Right cardiac atrium (tissue), 5 donors: ENCODE results near the gene PDE3A. TPM values are rescaled to one million over a fixed set of nuclear protein-coding genes. Genes with fewer than 3 reads are reported as not detected.
A peak's percentile ranks its signal among the peaks of the same experiment; 100 is the strongest.

ENCODE experiments used
- ATAC-seq, 2 donors: fragments of 200-7000 bp; cut with Tn5 transposase; one replicate each; pipeline versions ENCODE4 v1.8.0 to v1.9.1; 2020; ENCODE audit warnings: moderate library complexity in 2 of 2, mild to moderate bottlenecking in 1 of 2
- DNase-seq, 3 donors: peaks; one replicate each; pipeline ENCODE4 v3.0.0-alpha.2; 2020
- H3K27ac ChIP-seq: one replicate; pipeline ENCODE4 v1.5.1; 2013; ENCODE audit warnings: mild to moderate bottlenecking, low read length, control low read depth, moderate library complexity
- H3K27me3 ChIP-seq: one replicate; pipeline ENCODE4 v1.6.1; 2013; ENCODE audit not compliant: control insufficient read depth, insufficient read depth
- H3K4me1 ChIP-seq: one replicate; pipeline ENCODE4 v1.6.1; 2013; ENCODE audit warnings: low read length; ENCODE audit not compliant: control insufficient read depth, insufficient read depth
- H3K4me3 ChIP-seq: one replicate; pipeline ENCODE4 v1.5.1; 2013; ENCODE audit warnings: low read length, control low read depth
- H3K9me3 ChIP-seq: one replicate; pipeline ENCODE4 v1.6.1; 2013; ENCODE audit warnings: low read length; ENCODE audit not compliant: control insufficient read depth
- WGBS: extraction: QIAGEN DNeasy Blood & Tissue Kit; methylation state at CpG from one replicate; pipeline ENCODE4 v1.1.7; 2013; 5-methylcytosine and 5-hydroxymethylcytosine counted together
- intact Hi-C, 4 donors: fragments of 100-400 bp; cut with DNase I; formaldehyde crosslinking; loops; one replicate each; pipeline versions ENCODE4 v1.11.0 to v1.14.0; 2022 to 2023
- polyA plus RNA-seq: library from polyadenylated mRNA; stranded (reverse); fragments of 200-250 nt; gene quantifications from one replicate; pipeline ENCODE4 v1.2.3, GENCODE V29; 2013
- total RNA-seq, 4 donors: library from RNA; stranded (reverse); fragmentation: NEBNext Ultra II Directional; extraction: Animal tissue kit (Norgen Biotek cat#: 25700); gene quantifications; one replicate each; pipeline ENCODE4 v1.2.1, GENCODE V29; 2021
- donor health status: healthy with polysubstance abuse.
- donor health status: DM: no; HTN: yes; CAD: no.
- donor health status: DM: no; HTN: no; CAD: no.
- donor health status: DM: no; HTN: yes; CAD: no; lungs with severe emphysema.
- donor health status: DM: yes; HTN: yes; CAD: no.

PDE3A gene
- total and polyA plus RNA-seq, 5 donors: 29.9 to 156 (median 99.7) TPM

DNA sequence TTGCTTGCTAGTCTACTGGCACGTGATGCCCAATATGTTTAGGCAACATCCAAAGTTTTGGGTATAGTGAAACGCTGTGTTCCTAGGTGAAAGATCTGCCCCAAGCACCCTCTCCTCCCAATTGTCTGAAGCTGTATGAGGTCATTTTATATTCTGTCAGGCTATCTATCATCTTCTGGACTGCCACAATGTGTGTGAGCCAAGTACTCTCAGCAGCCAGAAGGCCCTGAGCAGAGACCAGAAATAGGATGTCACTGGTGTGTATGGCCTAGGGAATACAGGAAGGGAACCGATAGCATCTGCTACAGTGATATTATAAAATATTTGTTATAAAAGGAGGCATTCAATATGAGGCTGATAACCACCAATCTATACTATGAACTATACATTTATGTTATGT, 7.9 kb upstream of the PDE3A start:
- Histone ChIP-seq H3K27me3 (no peaks in the 10 kb centered on the region), H3K9me3 (no peaks in the 10 kb centered on the region), H3K27ac (peak overlapping the region; percentile 4), H3K4me3 (no peak overlapping the region), H3K4me1 (peaks cover 2% of the 10 kb centered on the region)
- no peak for DNase-seq
- WGBS: 78% methylated on average over 3 of the region's 3 CpGs
- ATAC-seq: peak in 1 of 2 donors; percentile 30
- intact Hi-C loops: loop anchor here in 1 of 4 donors (10.0 kb wide), 1 partner anchor 86 kb away; no protein-coding TSS in a partner anchor

- DNase-seq: no peak
- Histone ChIP-seq H3K9me3 (no peaks in the 10 kb centered on the region), H3K4me1 (peaks cover 2% of the 10 kb centered on the region), H3K27me3 (no peaks in the 10 kb centered on the region), H3K27ac (no peak overlapping the region), H3K4me3 (no peak overlapping the region)
- intact Hi-C loops: loop anchor here in 1 of 4 donors (10.0 kb wide), 1 partner anchor 87 kb away; no protein-coding TSS in a partner anchor
- WGBS: 94% methylated on average over 3 of the region's 3 CpGs
- no peak for ATAC-seq
Observed at GRCh38 chr12:20361416-20361815, 6.9 kb upstream of the PDE3A start.

DNA sequence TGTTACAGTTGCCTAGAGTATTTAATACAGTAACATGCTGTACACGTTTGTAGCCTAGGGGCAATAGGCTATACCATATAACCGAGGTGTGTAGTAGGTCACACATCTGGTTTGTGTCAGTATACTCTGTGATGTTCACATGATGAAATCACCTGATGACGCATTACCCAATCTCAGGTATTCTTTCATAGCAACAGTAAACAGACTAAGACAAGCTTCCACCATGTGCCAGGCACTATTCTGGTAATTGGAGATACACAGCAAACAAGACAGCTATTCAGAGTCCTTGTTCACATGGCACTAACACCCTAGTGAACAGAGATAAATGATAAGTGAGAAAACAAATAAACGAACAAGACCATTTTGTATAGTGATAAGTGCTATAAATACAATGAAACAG, 3.8 kb upstream of the PDE3A start:
- ATAC-seq: peak; percentile 4 to 13
- 57% methylated on average over 4 of the region's 4 CpGs for WGBS
- Histone ChIP-seq H3K4me3 (no peak overlapping the region), H3K4me1 (no peaks in the 10 kb centered on the region), H3K27me3 (no peaks in the 10 kb centered on the region), H3K27ac (no peak overlapping the region), H3K9me3 (no peaks in the 10 kb centered on the region)
- DNase-seq: no peak
- intact Hi-C loops: loop anchor here in 1 of 4 donors (10.0 kb wide), 1 partner anchor 90 kb away; no protein-coding TSS in a partner anchor

- no peaks in the 10 kb centered on the region for H3K9me3 ChIP-seq
- no peaks in the 10 kb centered on the region for H3K27me3 ChIP-seq
- no peak for ATAC-seq
- no peak overlapping the region for H3K4me3 ChIP-seq
- intact Hi-C loops: loop anchor here in 1 of 4 donors (10.0 kb wide), 1 partner anchor 92 kb away; no protein-coding TSS in a partner anchor
- H3K27ac ChIP-seq: no peak overlapping the region
- WGBS: 89% methylated on average over 2 of the region's 2 CpGs
- H3K4me1 ChIP-seq: no peaks in the 10 kb centered on the region
- DNase-seq: no peak
Observed at GRCh38 chr12:20366776-20367409, 1.4 kb upstream of the PDE3A start.

- WGBS: 11% methylated on average over 3 of the region's 3 CpGs
- Histone ChIP-seq H3K27me3 (no peaks in the 10 kb centered on the region), H3K4me3 (peak overlapping the region; percentile 58), H3K9me3 (no peaks in the 10 kb centered on the region), H3K4me1 (no peaks in the 10 kb centered on the region), H3K27ac (peak overlapping the region; percentile 90)
- DNase-seq (no peak), ATAC-seq (no peak)
- intact Hi-C loops: loop anchor here in 1 of 4 donors (10.0 kb wide), 1 partner anchor 93 kb away; no protein-coding TSS in a partner anchor
Observed at GRCh38 chr12:20367583-20368113, 689 bp upstream of the PDE3A start.

- Histone ChIP-seq H3K27me3 (no peaks in the 10 kb centered on the region), H3K9me3 (no peaks in the 10 kb centered on the region), H3K4me3 (peak overlapping the region; percentile 58), H3K27ac (peak overlapping the region; percentile 90), H3K4me1 (no peaks in the 10 kb centered on the region)
- DNase-seq (peak; percentile 43 to 76 (median 74)), ATAC-seq (peak; percentile 64 to 68)
- intact Hi-C loops: loop anchor here in 1 of 4 donors (10.0 kb wide), 1 partner anchor 94 kb away; no protein-coding TSS in a partner anchor
- under 1% methylated on average over 50 of the region's 50 CpGs for WGBS
Observed at GRCh38 chr12:20368651-20369304, 441 bp downstream of the PDE3A start.

GRCh38 chr12:20369305-20370013, 1.1 kb downstream of the PDE3A start:
- Histone ChIP-seq H3K9me3 (no peaks in the 10 kb centered on the region), H3K4me3 (peak overlapping the region; percentile 58), H3K27ac (peak overlapping the region; percentile 90), H3K27me3 (no peaks in the 10 kb centered on the region), H3K4me1 (no peaks in the 10 kb centered on the region)
- ATAC-seq: peak; percentile 87
- DNase-seq: peak; percentile 87 to 95 (median 94)
- intact Hi-C loops: loop anchor here in 1 of 4 donors (10.0 kb wide), 3 partner anchors 95 to 455 kb away; no protein-coding TSS in a partner anchor
- WGBS: under 1% methylated on average over 63 of the region's 63 CpGs

DNA sequence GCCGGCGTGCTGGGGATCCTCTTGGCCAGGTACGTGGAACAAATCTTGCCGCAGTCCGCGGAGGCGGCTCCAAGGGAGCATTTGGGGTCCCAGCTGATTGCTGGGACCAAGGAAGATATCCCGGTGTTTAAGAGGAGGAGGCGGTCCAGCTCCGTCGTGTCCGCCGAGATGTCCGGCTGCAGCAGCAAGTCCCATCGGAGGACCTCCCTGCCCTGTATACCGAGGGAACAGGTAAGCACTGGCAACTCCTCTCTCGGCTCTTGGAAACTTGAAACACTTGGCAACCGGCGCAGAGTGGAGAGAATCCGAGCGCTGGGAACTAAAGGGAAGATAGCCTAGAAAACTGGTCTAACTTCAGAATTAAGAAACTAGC, 1.7 kb downstream of the PDE3A start:
- ATAC-seq (peak; percentile 16 to 27), DNase-seq (peak in 2 of 3 donors; percentile 71 to 74)
- Histone ChIP-seq H3K4me1 (no peaks in the 10 kb centered on the region), H3K27ac (peak overlapping the region; percentile 90), H3K27me3 (no peaks in the 10 kb centered on the region), H3K9me3 (no peaks in the 10 kb centered on the region), H3K4me3 (peak overlapping the region; percentile 58)
- intact Hi-C loops: loop anchor here in 1 of 4 donors (10.0 kb wide), 2 partner anchors 375 to 455 kb away; no protein-coding TSS in a partner anchor
- WGBS: 2% methylated on average over 21 of the region's 21 CpGs

- no peak for DNase-seq
Observed at GRCh38 chr12:20370866-20371519, 2.7 kb downstream of the PDE3A start.

More at GRCh38 chr12:20370866-20371519, 2.7 kb downstream of the PDE3A start:
- WGBS: 34% methylated on average over 5 of the region's 5 CpGs
- Histone ChIP-seq H3K9me3 (no peaks in the 10 kb centered on the region), H3K27me3 (no peaks in the 10 kb centered on the region), H3K4me3 (peak overlapping the region; percentile 58), H3K4me1 (no peaks in the 10 kb centered on the region), H3K27ac (no peak overlapping the region)
- ATAC-seq: no peak
- intact Hi-C loops: loop anchor here in 1 of 4 donors (10.0 kb wide), 2 partner anchors 376 to 456 kb away; no protein-coding TSS in a partner anchor
